Stimulated activated CD8-positive, alpha-beta memory T cell treated with anti-CD3 and anti-CD28 coated beads, Interleukin-4, amount 100 ng/mL, for 24 hours (primary cell): ENCODE measurements around the gene SLC25A48.

ENCODE experiments used
- DNase-seq: peaks from one replicate; pipeline ENCODE4 v3.0.0-alpha.2; 2020; ENCODE audit warnings: low read depth

SLC25A48 gene

DNA sequence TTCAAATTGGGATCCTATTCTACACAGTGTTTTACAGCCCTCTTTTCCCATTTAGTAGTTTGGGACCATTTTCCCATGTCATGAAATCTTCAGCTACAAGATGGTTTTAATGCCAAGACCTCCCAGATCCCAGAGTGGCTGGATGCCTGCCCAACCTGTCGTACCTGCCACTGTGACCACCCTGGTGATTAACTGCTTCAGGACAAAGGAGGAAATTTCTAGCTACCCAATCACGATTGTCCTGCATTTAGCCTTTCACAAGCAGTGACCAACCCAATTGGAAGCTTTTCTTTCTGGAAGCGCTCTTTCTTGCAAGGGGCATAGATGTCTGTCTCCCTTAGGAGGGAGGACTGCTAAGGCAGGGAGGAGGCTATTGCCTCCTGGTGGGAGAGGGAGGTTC, 47.4 kb downstream of the SLC25A48 start:
- no peak for DNase-seq

DNA sequence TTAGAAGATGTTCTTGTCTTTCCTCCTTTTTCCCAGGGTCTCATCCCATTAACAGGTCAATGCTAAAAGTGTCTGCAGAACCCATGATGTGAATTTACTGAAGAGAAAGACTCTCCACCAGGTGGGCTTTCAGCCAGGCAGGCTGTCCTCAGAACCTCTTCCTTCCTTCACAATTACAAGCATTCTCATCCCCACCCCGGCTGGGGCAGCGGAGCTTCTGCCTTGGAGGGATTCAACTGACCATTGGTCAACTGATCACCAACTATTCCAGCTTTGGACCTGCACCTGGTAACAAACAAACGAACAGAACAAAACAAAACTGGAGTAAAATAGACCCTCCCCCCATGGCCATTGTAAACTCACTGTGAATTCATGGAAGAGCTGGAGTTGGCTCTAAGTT, 48.6 kb downstream of the SLC25A48 start:
- no peak for DNase-seq

DNA sequence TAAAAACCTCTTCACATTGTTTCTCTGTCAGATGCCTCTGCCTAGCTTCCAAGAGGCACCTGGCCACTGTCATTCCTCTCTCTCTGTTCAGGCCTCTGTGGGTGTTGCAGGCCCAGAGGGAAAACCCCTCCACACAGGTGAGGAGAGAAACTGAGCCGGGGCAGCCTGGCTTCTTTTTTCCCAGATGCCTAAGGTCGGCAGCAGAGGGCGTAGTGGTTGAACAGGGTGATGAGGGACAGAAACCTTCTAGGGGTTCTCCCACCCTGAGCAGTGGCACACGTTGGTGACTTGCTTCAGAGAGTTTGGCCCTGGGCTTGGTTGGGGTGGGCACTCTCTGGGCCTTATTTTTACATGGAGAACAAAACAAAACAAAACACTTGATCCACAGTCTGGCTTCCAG, 49.0 kb downstream of the SLC25A48 start:
- no peak for DNase-seq

DNA sequence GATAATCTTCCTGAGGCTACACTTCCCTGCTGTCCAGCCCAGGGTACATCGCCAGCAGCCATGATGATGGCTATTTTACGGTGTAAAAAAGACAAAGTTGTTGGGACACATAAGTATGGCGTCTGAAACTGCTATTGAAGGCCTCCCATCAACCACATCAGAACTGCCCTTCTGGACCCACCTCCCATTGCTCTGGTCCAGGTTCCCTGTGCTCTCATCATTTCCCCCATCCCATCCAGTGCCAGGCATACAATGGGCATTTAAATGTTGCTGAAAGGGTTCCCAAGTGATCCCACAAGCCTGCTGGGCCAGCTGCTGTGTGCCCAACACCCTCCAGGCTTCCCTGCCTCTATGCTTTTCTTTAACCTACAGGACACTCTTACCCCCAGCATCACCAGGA, 50.6 kb downstream of the SLC25A48 start:
- DNase-seq = no peak

DNA sequence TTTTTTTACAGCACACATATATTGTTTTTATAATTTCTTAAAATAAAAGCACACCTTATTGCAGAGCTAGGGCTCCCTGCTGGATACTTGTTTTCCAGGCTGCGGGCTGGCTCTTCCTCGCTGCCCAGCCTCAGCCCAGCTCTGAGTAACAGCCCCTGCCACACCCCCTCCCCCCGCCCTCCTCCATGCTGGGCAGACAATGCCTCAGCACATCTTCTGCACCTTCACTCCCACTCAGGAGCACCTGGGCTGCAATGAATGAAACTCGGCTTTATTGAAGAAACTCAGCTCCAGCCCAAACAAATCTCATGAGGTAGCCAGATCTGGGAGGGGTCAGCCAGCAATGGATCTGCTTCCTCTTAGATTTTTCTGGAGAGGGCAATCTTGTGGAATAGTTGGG, 51.7 kb downstream of the SLC25A48 start:
- DNase-seq = no peak

DNA sequence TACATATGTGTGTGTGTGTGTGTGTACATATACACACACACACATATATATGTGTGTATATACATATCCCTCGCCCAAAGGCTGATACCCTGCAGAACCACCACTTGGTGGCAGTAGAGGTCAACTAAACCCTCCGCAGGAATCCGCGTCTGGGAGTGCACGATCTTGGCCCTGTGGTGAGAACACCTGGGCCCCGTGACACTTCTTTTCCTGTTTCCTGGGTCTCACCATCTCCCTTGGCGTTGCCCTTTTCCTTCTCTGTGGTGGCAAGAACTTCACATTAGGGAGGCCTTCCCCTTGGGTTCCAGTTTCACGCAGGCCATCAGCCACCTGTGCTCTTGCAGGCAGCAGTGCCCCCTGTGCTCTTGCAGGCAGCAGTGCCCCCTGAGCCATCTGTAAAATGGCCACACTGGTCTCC, 53.0 kb downstream of the SLC25A48 start:
- DNase-seq = peak; percentile 21

DNA sequence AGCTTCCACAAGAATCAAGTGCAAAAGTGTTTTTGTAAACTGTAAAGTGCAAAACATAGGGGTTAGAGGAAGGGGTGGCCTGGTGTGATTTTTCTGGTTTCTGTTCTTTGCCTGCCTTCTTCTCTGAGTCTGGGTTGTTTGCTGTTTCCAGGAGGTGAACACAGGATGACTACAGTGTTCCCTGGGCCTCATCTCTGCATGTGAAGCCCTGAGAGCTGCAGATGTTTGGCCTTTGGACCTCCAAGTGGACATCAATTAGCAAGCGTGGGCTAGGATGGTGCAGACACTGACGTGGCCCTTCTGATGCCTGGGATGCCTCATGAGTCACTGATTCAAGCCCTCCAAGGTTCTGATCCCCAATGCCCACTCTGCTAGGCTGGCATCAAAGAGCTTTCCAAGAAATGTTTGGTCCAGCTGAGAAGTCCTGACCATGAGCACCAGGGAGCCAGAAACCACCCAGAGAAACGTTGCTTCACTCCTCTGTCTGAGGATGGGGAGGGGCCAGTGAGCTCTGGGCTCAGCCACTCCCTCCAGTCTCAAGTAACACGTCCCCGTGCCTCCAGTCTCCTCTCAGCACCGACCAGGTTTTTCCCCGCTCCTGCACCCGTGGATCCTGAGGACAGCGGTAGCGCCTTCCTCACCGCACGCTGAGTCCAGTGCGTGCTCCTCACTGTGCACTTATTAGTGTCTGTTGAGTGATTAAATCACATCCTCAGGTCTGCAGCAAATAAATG, 53.6 kb downstream of the SLC25A48 start:
- DNase-seq = no peak

DNA sequence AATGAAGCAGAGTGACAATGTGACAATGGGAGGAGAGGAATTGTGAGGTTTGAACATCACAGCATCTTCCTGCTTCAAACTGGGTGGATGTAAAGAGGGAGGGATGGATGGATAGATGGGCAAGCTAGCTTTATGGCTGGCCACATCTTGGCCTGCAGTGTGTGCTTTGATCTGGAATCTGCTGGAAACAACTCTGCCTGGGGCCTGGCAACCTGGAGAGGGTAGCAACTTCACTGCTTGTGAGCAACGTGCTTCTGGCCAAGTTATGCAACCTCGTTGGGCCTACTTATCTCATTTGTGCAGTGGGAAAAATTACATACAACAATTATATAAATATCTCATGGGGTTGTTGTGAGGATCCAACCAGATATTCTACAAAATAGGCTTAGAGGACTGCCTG, 55.8 kb downstream of the SLC25A48 start:
- DNase-seq = no peak

DNA sequence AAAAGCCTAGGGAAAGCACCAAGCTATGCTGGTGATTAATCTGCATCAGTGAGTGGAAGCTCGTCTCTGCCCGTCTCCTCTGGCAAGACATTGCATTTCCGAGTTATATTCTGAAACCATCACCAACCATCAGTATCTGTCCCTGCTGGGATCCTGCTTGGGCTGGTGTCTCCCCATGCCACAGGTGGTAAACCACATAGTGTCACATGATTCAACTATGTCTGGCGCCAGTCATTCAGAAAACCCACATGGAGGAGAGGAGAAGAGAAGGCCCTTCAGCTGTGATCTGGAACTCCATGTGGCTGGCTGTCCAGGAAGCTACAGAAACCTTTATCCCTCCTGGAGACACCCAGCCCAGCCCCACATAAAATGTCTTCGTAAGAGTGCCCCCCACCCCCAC, 56.4 kb downstream of the SLC25A48 start:
- no peak for DNase-seq

DNA sequence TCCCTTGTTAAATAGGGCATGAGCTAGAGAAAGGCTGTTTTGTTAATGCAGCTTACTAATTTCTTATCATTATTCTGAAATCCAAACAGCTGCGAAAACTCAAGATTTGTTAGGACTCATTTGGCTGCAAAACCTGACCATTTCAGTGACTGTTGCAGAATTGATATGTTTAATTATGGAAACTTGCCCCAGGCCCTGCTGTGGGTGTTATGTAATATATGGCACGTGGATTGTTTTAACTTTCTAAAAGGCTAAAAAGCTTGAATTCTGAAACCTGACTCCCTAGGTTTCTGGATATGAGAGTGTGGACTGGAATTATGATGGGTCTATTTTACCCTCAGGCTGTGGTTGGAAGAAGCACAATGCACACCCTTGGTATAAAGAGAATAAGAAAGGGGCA, 56.8 kb downstream of the SLC25A48 start:
- DNase-seq = no peak

DNA sequence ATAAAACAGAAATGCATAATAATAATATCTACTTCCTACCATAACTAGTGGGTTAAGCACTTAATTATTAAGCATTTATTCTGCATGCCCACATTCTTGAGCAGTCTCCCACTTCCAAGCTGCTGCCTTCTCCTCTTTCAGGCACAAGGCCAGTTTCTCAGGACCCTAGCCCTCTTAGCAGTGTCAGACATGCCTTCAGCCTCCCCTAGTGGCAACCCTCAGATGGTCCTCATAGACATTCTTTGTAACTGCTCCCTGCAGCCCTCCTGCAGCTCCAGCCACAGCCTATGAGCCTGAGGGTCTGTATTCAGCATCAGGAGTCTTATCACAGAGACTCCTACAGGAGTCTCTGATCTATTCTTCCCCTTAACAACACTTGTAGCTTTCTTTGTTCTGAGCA, 57.3 kb downstream of the SLC25A48 start:
- no peak for DNase-seq

DNA sequence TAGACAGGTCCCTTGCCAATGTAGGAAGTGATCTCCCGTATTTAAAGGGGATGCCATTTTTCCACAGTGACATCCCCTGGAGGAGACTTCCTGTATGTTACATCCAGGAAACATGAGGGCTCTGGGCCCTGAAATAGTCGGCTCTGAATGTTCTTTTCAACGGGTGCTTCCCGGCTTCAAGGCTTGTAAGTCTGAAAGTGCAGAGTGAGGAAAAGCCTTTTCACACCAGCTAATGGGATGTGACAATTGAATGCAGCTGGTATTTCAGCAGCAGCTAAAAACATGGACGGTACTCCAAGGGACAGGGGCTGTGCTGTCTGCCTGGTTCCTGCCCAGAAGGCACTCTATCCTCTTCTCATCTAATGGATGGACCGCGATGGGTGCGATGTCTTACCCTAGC, 59.8 kb downstream of the SLC25A48 start:
- DNase-seq = no peak

DNA sequence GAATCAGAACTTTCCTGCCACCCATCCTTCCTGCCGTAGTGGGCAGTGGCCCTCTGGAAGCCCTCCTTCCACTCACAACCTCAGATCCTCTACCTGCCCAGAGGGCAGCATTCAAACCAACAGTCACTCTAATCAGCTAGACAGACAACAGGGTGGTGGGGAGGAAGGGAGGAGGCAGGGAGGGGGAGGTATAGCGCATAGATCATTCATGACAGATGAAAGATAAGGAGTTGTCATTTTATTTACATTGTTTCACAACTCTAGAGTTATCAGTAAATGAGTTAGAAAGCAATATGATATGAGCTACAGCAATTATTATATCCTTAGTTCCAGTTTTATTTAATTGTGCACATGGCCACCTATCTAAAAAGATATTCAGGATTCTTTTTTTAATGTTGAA, 60.3 kb downstream of the SLC25A48 start:
- DNase-seq = no peak

DNA sequence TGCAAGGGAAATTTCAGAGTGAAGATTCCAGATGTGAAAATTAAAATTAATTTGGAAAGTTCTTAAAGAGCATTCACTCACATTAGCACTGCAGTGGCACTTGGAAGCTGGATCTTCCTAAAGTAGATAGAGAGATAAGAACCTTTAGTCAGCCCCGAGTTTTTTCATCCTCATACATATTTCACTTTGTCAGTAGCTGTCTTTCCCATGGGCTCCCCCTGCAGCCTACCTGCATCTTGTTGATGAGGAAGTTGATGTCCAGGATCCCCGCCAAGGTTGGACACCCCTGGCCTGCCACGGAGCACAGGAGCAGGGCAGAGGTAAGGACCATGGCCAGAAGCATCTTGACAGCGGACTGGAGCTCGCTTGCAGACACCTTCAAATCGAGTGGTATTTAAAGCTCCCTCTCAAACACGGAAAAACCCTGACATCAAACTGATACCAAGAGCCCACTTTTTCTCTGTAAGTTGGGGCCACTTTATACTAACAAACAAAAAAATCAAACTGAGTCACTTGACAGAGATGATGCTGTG, 61.1 kb downstream of the SLC25A48 start, which contains the start of gene IL9:
IL9 (minus strand) TSS at position 368 of the 533 bp plus-strand sequence; CDS start at position 343, 25 bp downstream.
- no peak for DNase-seq

DNA sequence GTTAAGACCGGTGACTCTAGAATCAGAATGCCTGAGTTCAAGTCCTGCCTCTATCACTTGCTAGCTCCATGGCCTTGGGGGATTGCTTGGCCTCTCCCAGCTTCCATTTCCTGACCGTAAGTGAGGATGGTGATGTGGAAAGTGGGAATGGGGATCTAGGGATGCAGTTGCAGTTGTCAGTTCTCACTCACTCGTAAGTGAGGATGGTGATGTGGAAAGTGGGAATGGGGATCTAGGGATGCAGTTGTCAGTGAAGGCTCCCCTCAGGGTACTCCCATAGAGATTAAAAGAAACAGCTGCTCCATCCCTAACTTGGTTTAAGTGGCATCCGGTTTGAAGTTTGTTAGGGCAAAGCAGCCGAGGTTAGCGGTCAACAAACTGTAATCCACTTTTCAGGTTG, 64.2 kb downstream of the SLC25A48 start:
- no peak for DNase-seq

DNA sequence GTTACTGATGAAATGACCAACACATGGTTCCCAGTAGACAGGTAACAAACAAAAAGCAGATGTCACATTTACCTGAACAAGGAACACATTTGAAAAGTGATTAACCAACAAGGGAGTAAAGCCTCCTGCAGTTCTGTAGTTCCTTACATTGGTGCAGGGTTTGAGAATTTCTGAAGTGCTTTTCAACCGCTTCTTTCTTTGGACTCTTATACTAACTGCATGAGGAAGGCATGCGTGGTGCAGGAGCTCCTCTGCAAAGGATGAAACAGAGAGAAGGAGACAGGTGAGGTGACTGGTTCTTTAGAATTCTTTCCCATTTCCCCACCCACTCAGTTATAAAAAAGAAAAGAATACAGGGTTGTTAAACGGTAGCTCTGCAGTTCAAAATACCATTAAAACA, 65.8 kb downstream of the SLC25A48 start:
- no peak for DNase-seq

DNA sequence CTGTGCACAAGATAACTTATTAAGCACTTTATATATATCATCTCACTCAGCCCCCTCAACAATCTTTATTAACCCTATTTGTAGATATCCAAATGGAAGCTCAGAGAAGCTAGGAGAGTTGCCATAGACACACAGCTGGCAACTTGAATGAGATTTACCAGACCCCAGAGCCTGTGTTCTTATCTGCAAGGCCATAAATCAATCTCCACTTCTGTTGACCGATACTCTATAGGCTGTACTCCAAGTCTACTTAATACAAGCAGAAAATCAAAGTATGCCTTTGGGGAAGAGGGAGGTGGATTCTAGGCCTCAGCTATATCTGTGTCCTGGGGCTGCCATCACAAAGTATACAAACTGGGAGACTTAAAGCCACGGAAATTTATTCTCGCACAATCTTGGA, 67.2 kb downstream of the SLC25A48 start:
- no peak for DNase-seq

DNA sequence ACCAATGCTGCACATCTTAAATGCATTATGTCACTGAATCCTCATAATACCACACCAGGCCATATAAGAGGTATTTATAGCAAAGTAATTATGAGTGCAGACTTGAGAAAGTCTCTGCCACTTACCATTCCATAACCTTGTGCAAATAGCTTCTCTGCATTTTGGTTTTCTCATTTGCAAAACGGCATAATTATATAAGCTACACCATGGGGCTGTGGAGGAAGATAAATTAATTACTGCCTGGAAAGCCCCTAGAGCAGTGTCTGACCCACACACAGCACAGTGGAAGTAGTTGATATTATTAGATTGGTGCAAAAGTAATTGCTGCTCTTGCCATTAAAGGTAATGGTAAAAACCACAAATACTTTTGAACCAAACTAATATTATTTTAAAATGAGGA, 70.7 kb downstream of the SLC25A48 start:
- no peak for DNase-seq

DNA sequence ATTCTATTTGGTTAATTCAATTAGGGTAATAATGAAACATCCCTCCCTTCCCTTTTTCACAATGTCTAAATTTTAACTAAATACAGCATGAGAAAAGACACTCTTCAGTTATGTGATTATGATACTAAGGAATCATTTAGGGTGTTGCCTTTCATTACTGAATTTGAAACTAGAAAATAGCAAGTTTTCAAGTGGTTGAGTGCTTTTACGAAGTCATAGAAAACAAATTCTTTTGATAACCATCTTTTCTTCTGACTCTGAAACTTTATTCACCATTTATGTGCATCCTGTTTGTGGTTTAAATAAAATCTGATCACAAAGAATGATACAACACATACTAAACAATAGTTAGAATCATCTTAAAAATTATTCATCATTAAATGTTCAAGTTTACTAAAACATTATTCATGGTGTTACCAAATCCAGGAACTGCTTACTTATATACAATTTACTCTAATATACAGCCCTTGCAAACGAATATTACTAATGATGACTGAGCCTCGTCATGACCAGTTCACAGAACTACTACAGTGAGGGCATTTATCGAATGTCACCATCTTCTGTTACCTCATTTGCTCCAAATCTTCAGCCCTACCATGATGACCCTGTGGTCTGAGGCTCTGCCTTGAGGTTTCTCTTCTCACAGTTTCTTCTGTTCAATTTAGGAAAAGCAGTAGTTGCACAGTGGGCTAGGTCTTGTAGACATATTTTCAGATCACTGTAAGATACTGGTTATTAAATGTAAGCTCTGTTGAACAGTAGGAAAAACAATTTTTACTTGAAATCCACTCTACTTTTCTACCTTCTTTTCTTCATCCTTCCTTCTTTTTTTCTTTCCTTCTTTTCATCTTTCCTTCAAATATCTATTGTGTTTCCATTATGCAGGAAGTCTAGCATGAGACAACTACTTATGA, 79.5 kb downstream of the SLC25A48 start:
- no peak for DNase-seq

DNA sequence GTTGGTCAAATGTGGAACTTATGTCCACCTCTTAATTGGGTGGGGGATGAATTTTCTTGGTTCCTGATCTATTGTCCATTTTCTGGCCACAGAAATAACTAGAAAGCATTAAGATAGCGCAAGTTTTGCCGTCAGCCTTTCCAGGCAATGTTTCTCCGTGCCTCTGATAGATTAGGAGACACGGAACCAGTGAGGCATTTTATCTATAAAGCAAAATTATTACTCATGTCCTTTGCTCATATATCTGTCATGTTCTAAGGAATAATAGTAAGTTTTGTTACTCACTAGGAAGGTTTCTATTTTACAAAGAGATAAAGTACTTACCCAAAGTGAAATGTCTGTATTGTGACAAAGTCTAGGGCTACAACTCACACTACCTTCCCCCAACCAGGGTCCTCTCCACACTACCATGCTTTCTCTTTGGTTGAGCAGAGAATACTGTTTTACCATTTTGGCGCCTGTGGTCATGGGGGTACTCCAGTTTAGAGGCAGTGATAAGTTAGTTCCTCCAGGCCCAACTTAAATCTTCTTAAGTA, 81.1 kb downstream of the SLC25A48 start:
- DNase-seq = no peak

DNA sequence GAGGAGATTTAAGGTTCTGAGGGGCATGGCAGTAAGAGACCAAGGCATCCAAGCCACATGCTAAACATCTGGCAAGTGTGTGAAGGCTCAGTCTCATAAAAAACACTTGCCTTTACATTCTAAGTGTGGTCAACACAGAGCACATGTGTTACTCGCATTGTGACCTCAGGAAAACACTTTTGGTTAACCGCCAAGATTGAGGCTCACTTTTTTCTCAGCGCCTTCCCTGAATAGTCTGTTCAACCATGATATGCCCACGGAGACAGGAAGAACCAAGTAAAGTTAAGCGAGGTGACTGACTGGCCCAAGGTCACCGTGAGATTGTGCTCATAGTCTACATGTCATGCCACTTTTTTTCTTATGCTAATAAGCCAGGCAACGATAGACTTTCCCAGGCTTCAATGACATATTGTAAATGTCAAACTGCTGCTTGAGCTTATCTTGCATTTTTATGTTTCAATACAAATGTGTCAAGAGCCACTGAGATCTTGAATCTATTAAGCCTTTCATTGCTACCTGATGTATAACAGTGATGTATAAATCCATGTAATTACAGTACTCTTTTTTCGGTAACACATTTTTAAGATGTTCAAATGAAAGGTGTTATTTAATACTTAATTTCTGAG, 82.3 kb downstream of the SLC25A48 start:
- DNase-seq = no peak

DNA sequence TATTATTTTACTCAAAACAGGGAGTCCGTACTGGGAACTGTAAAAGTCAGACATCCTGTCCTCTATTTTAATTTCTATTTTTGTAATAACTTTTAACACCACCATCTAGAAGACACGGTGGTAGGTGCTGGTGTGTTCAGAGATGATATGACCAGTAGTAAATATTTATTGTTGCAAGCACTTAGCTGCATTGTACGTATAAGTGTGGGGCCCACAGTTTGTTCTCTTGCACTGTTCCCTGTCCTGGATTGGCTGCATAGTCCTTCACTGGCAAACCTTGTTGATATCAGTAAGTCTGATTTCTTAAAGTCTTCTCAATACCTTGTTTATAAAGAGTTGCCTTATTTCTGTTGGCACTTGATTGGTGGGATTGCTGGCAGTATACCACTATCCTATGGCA, 85.7 kb downstream of the SLC25A48 start:
- DNase-seq = no peak
